WERI-Rb-1 (cell line): ENCODE data around the gene ERG28.

Source experiments
- DNase-seq: peaks from one replicate; pipeline ENCODE4 v3.0.0-alpha.2; 2020
- H3K27ac ChIP-seq: fragments of 250-450 bp; sonication (Bioruptor Pico); 2 replicates; pipeline ENCODE4 v1.5.1; 2020; ENCODE audit warnings: mild to moderate bottlenecking, moderate library complexity
- H3K27me3 ChIP-seq: fragments of 250-450 bp; sonication (Bioruptor Pico); 2 replicates; pipeline ENCODE4 v1.5.1; 2021; ENCODE audit warnings: mild to moderate bottlenecking, low read depth, moderate library complexity; ENCODE audit not compliant: insufficient read depth, severe bottlenecking
- H3K36me3 ChIP-seq: fragments of 250-450 bp; sonication (Bioruptor Pico); 2 replicates; pipeline ENCODE4 v1.5.1; 2020; ENCODE audit warnings: mild to moderate bottlenecking, moderate library complexity
- H3K4me3 ChIP-seq: 2 replicates; pipeline ENCODE4 v1.5.1; 2011; ENCODE audit warnings: low read depth, mild to moderate bottlenecking, control low read depth, low read length
- H3K9me3 ChIP-seq: fragments of 250-450 bp; sonication (Bioruptor Pico); 2 replicates; pipeline ENCODE4 v1.5.1; 2021; ENCODE audit warnings: mild to moderate bottlenecking, moderate library complexity; ENCODE audit not compliant: severe bottlenecking
- CTCF ChIP-seq: IDR thresholded peaks from 2 replicates; pipeline ENCODE4 v1.5.1; 2011; ENCODE audit warnings: low read depth, mild to moderate bottlenecking, control low read depth, inconsistent platforms, low read length

Gene ERG28

GRCh38 chr14:75649773-75650172, 10.9 kb downstream of the ERG28 start:
- no peak for TF ChIP-seq CTCF
- Histone ChIP-seq H3K4me3 (no peak overlapping the region), H3K9me3 (no peaks in the 10 kb centered on the region), H3K27me3 (no peaks in the 10 kb centered on the region), H3K36me3 (peaks cover 53% of the 10 kb centered on the region), H3K27ac (no peak overlapping the region)
- no peak for DNase-seq

- no peak overlapping the region for H3K27ac ChIP-seq
- TF ChIP-seq CTCF, result no peak
Observed at GRCh38 chr14:75649337-75649736, 11.3 kb downstream of the ERG28 start.

GRCh38 chr14:75648066-75648838, 12.4 kb downstream of the ERG28 start:
- Histone ChIP-seq H3K27me3 (no peaks in the 10 kb centered on the region), H3K27ac (no peak overlapping the region), H3K9me3 (no peaks in the 10 kb centered on the region), H3K4me3 (no peak overlapping the region), H3K36me3 (peaks cover 40% of the 10 kb centered on the region)
- no peak for TF ChIP-seq CTCF
- DNase-seq, result no peak

More at GRCh38 chr14:75649337-75649736, 11.3 kb downstream of the ERG28 start:
- DNase-seq, result no peak
- H3K9me3 ChIP-seq, result no peaks in the 10 kb centered on the region
- H3K36me3 ChIP-seq, result peaks cover 49% of the 10 kb centered on the region
- H3K4me3 ChIP-seq, result no peak overlapping the region
- no peaks in the 10 kb centered on the region for H3K27me3 ChIP-seq

GRCh38 chr14:75647640-75648039, 13.0 kb downstream of the ERG28 start:
- no peak overlapping the region for H3K27ac ChIP-seq
- H3K36me3 ChIP-seq, result peaks cover 35% of the 10 kb centered on the region
- DNase-seq, result no peak
- H3K4me3 ChIP-seq, result no peak overlapping the region
- TF ChIP-seq CTCF, result no peak
- no peaks in the 10 kb centered on the region for H3K9me3 ChIP-seq
- H3K27me3 ChIP-seq, result no peaks in the 10 kb centered on the region

GRCh38 chr14:75646762-75647161, 13.9 kb downstream of the ERG28 start:
- Histone ChIP-seq H3K27ac (no peak overlapping the region), H3K36me3 (peaks cover 29% of the 10 kb centered on the region), H3K4me3 (no peak overlapping the region), H3K9me3 (no peaks in the 10 kb centered on the region), H3K27me3 (no peaks in the 10 kb centered on the region)
- TF ChIP-seq CTCF, result no peak
- no peak for DNase-seq

GRCh38 chr14:75645056-75645455, 15.6 kb downstream of the ERG28 start:
- Histone ChIP-seq H3K9me3 (no peaks in the 10 kb centered on the region), H3K27ac (no peak overlapping the region), H3K4me3 (no peak overlapping the region), H3K27me3 (no peaks in the 10 kb centered on the region), H3K36me3 (peaks cover 11% of the 10 kb centered on the region)
- no peak for DNase-seq
- TF ChIP-seq CTCF, result no peak
